Breast epithelium (tissue), 4 donors: Measurements from ENCODE around the gene VANGL1. TPM values are rescaled to one million over a fixed set of nuclear protein-coding genes. Genes with fewer than 3 reads are reported as not detected.

Experiments used
- DNase-seq, 2 donors: peaks; one replicate each; pipeline ENCODE4 v3.0.0-alpha.2; 2019; ENCODE audit warnings: low spot score in 2 of 2
- H3K27ac ChIP-seq, 2 donors: fragments of 200-600 bp; sonication (generic) in 1 of 2; one replicate each; pipeline ENCODE4 v1.5.1; 2016 to 2019; ENCODE audit warnings: mild to moderate bottlenecking in 1 of 2
- H3K27me3 ChIP-seq, 2 donors: fragments of 200-600 bp; sonication (generic) in 1 of 2; one replicate each; pipeline versions ENCODE4 v1.5.1 to v1.6.0; 2017 to 2019; ENCODE audit warnings: control low read depth in 1 of 2, mild to moderate bottlenecking in 1 of 2
- H3K36me3 ChIP-seq: fragments of 200-600 bp; one replicate; pipeline ENCODE4 v1.5.1; 2019
- H3K4me1 ChIP-seq, 2 donors: fragments of 200-600 bp; sonication (generic); one replicate each; pipeline ENCODE4 v1.5.1; 2016 to 2019; ENCODE audit warnings: control low read depth in 1 of 2
- H3K4me3 ChIP-seq, 3 donors: fragments of 200-600 bp; sonication (generic); 1 replicate in 2 of 3; 2 replicates in 1 of 3; pipeline ENCODE4 v1.5.1; 2016 to 2019; ENCODE audit warnings: mild to moderate bottlenecking in 3 of 3, moderate library complexity in 2 of 3
- H3K9me3 ChIP-seq, 2 donors: fragments of 200-600 bp; sonication (generic) in 1 of 2; one replicate each; pipeline ENCODE4 v1.5.1; 2016 to 2019; ENCODE audit warnings: control low read depth in 1 of 2
- CTCF ChIP-seq, 3 donors: fragments of 450-650 bp; IDR thresholded peaks; one replicate each; pipeline ENCODE4 v1.5.1; 2016 to 2017; ENCODE audit warnings: antibody characterized with exemption in 3 of 3, mild to moderate bottlenecking in 3 of 3, moderate library complexity in 3 of 3
- POLR2A ChIP-seq: fragments of 450-650 bp; IDR thresholded peaks from one replicate; pipeline ENCODE4 v1.6.1; 2016; ENCODE audit warnings: antibody characterized with exemption, mild to moderate bottlenecking, moderate library complexity
- POLR2AphosphoS5 ChIP-seq, 3 donors: sonication (generic); formaldehyde crosslinking; IDR thresholded peaks; one replicate each; pipeline ENCODE4 v1.6.1; 2017; ENCODE audit warnings: antibody characterized with exemption in 3 of 3
- intact Hi-C: fragments of 100-400 bp; cut with DNase I; formaldehyde crosslinking; loops from one replicate; pipeline ENCODE4 v1.15.1; 2023; ENCODE audit warnings: low total_unique reads
- total RNA-seq, 3 donors: library from RNA; depleted of rRNA; stranded (reverse); fragments of >200 nt; gene quantifications; one replicate each; pipeline ENCODE4 v1.1.0, GENCODE V29; 2016

Gene VANGL1
- total RNA-seq, 3 donors from 2014 or later = 6.6 to 7.5 (median 7.5) TPM

GRCh38 chr1:115666702-115667101 lies 24.9 kb downstream of the VANGL1 start:
- intact Hi-C loops = no loop called here
- Histone ChIP-seq H3K27me3 (no peaks in the 10 kb centered on the region), H3K4me3 (no peak overlapping the region), H3K36me3 (no peaks in the 10 kb centered on the region), H3K27ac (no peak overlapping the region), H3K4me1 (peaks cover 0 to 14% of the 10 kb centered on the region in 2 donors), H3K9me3 (no peaks in the 10 kb centered on the region)
- peak; percentile 61 to 77 for DNase-seq
- TF ChIP-seq POLR2A (no peak), POLR2AphosphoS5 (IDR thresholded peaks at IDR 0.05) (no peak), CTCF (IDR thresholded peaks at IDR 0.05) (no peak)

GRCh38 chr1:115668579-115668978 lies 26.8 kb downstream of the VANGL1 start:
- H3K4me3 ChIP-seq = no peak overlapping the region
- H3K36me3 ChIP-seq = no peaks in the 10 kb centered on the region
- TF ChIP-seq CTCF (IDR thresholded peaks at IDR 0.05) = no peak
- no peak for TF ChIP-seq POLR2AphosphoS5 (IDR thresholded peaks at IDR 0.05)
- no peak for TF ChIP-seq POLR2A
- H3K27ac ChIP-seq = no peak overlapping the region
- H3K4me1 ChIP-seq = peaks cover 0 to 14% of the 10 kb centered on the region in 2 donors
- intact Hi-C loops = no loop called here
- no peak for DNase-seq
- H3K27me3 ChIP-seq = no peaks in the 10 kb centered on the region
- no peaks in the 10 kb centered on the region for H3K9me3 ChIP-seq

GRCh38 chr1:115669002-115669673 lies 27.4 kb downstream of the VANGL1 start:
- no peaks in the 10 kb centered on the region for H3K9me3 ChIP-seq
- no peak overlapping the region for H3K27ac ChIP-seq
- DNase-seq = no peak
- H3K36me3 ChIP-seq = no peaks in the 10 kb centered on the region
- intact Hi-C loops = no loop called here
- TF ChIP-seq CTCF (IDR thresholded peaks at IDR 0.05) (no peak), POLR2A (no peak), POLR2AphosphoS5 (IDR thresholded peaks at IDR 0.05) (no peak)
- H3K4me3 ChIP-seq = no peak overlapping the region
- peaks cover 0 to 14% of the 10 kb centered on the region in 2 donors for H3K4me1 ChIP-seq
- no peaks in the 10 kb centered on the region for H3K27me3 ChIP-seq

- intact Hi-C loops = no loop called here
- no peaks in the 10 kb centered on the region for H3K36me3 ChIP-seq
Observed at GRCh38 chr1:115669886-115670285, 28.1 kb downstream of the VANGL1 start.

More at GRCh38 chr1:115669886-115670285, 28.1 kb downstream of the VANGL1 start:
- no peaks in the 10 kb centered on the region for H3K27me3 ChIP-seq
- H3K9me3 ChIP-seq = no peaks in the 10 kb centered on the region
- TF ChIP-seq CTCF (IDR thresholded peaks at IDR 0.05) = no peak
- no peak for TF ChIP-seq POLR2AphosphoS5 (IDR thresholded peaks at IDR 0.05)
- no peak for TF ChIP-seq POLR2A
- peaks cover 0 to 13% of the 10 kb centered on the region in 2 donors for H3K4me1 ChIP-seq
- no peak overlapping the region for H3K4me3 ChIP-seq
- H3K27ac ChIP-seq = no peak overlapping the region
- no peak for DNase-seq
